Measurements from ENCODE around the gene CWH43. TPM values are rescaled to one million over a fixed set of nuclear protein-coding genes. Genes with fewer than 3 reads are reported as not detected.

The CWH43 gene
- total and polyA plus RNA-seq, 2 donors (not counting 3 experiments of a cell fraction or from before 2014, with no cell fraction given) = not detected

DNA sequence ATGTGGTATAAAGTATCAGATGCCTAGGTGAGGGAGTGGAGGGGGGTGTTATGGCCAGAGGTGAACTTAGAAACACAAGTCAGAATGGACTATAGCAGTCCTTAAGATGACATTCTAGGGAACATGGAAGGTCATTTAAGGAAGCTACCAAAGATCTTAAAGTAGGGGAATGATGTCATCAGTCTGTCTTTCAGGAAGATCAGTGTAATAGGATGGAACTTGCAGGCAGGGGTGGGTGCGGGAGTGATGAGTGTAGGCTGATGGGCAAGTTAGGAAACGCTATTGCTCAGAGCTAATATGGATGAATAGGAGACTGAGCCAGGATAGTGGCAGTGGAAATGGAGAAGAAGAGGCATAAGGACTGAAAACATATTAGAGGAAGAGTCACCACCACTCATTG is 27.5 kb upstream of the CWH43 start:
- H3K36me3 ChIP-seq (ENCODE audit: control insufficient read depth in 2 of 2, extremely low read depth in 1 of 2, insufficient read depth in 2 of 2, low read length in 2 of 2) = no peaks in the 10 kb centered on the region
- H3K9me1 ChIP-seq (replicated peaks; ENCODE audit: control insufficient read depth, extremely low read depth, insufficient read depth, low read length) = no peaks in the 10 kb centered on the region
- intact Hi-C loops (cut with micrococcal nuclease) (no loop called here), dilution Hi-C loops (cut with MboI; ENCODE audit: extremely low pct_ligation_motif_present, low sequenced_read_pairs) (loop anchor here (25.0 kb wide), 1 partner anchor 121 kb away; the partner anchor contains the start of gene OCIAD1)
- H3K4me2 ChIP-seq (ENCODE audit: insufficient read depth, low read length) = no peak overlapping the region
- H3K27me3 ChIP-seq (ENCODE audit: control insufficient read depth in 2 of 2, insufficient read depth in 2 of 2, low read length in 2 of 2) = no peaks in the 10 kb centered on the region
- ChIA-PET POLR2A (interaction anchor here (1.7 kb wide), 1 partner anchor 178 kb away, joined by 5 read pairs; no protein-coding TSS in a partner anchor), CTCF (interaction anchor here (0.8 to 1.5 kb wide), 3 partner anchors 144 to 380 kb away, joined by 3 to 6 read pairs (median 3); no protein-coding TSS in a partner anchor)
- TF ChIP-seq POLR2A (IDR thresholded peaks at IDR 0.05; ENCODE audit: low read depth, low read length) (no peak), EZH2 (IDR thresholded peaks at IDR 0.05; ENCODE audit: borderline replicate concordance, low read depth, low read length, severe bottlenecking) (no peak), JUN (IDR thresholded peaks at IDR 0.05; ENCODE audit: borderline replicate concordance, insufficient read depth, insufficient read length, low read depth) (no peak), POLR2AphosphoS5 (IDR thresholded peaks at IDR 0.05; ENCODE audit: insufficient read depth, low read depth, low read length) (no peak), FOS (IDR thresholded peaks at IDR 0.05; ENCODE audit: borderline replicate concordance, insufficient read depth, low read length) (no peak), MYC (IDR thresholded peaks at IDR 0.05; ENCODE audit: low read depth, low read length) (no peak), GATA2 (IDR thresholded peaks at IDR 0.05; ENCODE audit: insufficient read depth, insufficient read length, low read depth, low read length) (no peak)
- TF ChIP-seq, protein P1, sequence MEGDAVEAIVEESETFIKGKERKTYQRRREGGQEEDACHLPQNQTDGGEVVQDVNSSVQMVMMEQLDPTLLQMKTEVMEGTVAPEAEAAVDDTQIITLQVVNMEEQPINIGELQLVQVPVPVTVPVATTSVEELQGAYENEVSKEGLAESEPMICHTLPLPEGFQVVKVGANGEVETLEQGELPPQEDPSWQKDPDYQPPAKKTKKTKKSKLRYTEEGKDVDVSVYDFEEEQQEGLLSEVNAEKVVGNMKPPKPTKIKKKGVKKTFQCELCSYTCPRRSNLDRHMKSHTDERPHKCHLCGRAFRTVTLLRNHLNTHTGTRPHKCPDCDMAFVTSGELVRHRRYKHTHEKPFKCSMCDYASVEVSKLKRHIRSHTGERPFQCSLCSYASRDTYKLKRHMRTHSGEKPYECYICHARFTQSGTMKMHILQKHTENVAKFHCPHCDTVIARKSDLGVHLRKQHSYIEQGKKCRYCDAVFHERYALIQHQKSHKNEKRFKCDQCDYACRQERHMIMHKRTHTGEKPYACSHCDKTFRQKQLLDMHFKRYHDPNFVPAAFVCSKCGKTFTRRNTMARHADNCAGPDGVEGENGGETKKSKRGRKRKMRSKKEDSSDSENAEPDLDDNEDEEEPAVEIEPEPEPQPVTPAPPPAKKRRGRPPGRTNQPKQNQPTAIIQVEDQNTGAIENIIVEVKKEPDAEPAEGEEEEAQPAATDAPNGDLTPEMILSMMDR (IDR thresholded peaks at IDR 0.05; ENCODE audit: extremely low read depth in 1 of 2, insufficient read depth in 1 of 2, low read depth in 1 of 2, low read length in 2 of 2) = no peak
- TF ChIP-seq, protein P2, sequence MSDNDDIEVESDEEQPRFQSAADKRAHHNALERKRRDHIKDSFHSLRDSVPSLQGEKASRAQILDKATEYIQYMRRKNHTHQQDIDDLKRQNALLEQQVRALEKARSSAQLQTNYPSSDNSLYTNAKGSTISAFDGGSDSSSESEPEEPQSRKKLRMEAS (IDR thresholded peaks at IDR 0.05; ENCODE audit: insufficient read depth, insufficient read length) = no peak
- H3K27ac ChIP-seq (ENCODE audit: insufficient read depth, low read depth, low read length) = no peak overlapping the region
- no peak for DNase-seq (ENCODE audit: low read depth, low spot score)
- FAIRE-seq = no peak
- H3K4me3 ChIP-seq (replicated peaks in 1 of 3; ENCODE audit: insufficient read depth in 1 of 3, low read depth in 1 of 3, low read length in 3 of 3) = no peak overlapping the region
- no TSS peak for BruUV-seq (replicated peaks)
- no peak overlapping the region for H3K9ac ChIP-seq (replicated peaks; ENCODE audit: extremely low read depth, insufficient read depth, low read length)
- no peaks in the 10 kb centered on the region for H3K9me3 ChIP-seq (replicated peaks; ENCODE audit: control insufficient read depth, insufficient read depth, low read length)
- H3K4me1 ChIP-seq (ENCODE audit: control insufficient read depth, extremely low read depth, insufficient read depth, low read length) = no peaks in the 10 kb centered on the region
- no peaks in the 10 kb centered on the region for H4K20me1 ChIP-seq (replicated peaks; ENCODE audit: control insufficient read depth, extremely low read depth, insufficient read depth, low read length)
- H2AFZ ChIP-seq (ENCODE audit: low read depth, low read length) = no peak overlapping the region
- H3K79me2 ChIP-seq (ENCODE audit: control insufficient read depth, insufficient read depth, low read length) = no peaks in the 10 kb centered on the region
